Neuronal stem cell (in vitro differentiated cells): ENCODE results near the gene KCNH2.
A peak's percentile ranks its signal among the peaks of the same experiment; 100 is the strongest.

Experiments
- DNase-seq: peaks from one replicate; pipeline ENCODE4 v3.0.0-alpha.2; 2013; ENCODE audit warnings: low spot score
- H2AFZ ChIP-seq: one replicate; pipeline ENCODE4 v1.6.1; 2013; ENCODE audit warnings: mild to moderate bottlenecking, low read length, inconsistent platforms
- H2AK5ac ChIP-seq: 2 replicates; pipeline ENCODE4 v1.6.1; 2013; ENCODE audit warnings: low read depth, mild to moderate bottlenecking, inconsistent platforms, low read length, moderate library complexity, mixed read lengths
- H2BK120ac ChIP-seq: 2 replicates; pipeline ENCODE4 v1.6.1; 2013; ENCODE audit warnings: low read depth, mild to moderate bottlenecking, inconsistent platforms, low read length, moderate library complexity, mixed read lengths
- H2BK12ac ChIP-seq: one replicate; pipeline ENCODE4 v1.6.1; 2013; ENCODE audit warnings: low read length, inconsistent platforms
- H2BK15ac ChIP-seq: 2 replicates; pipeline ENCODE4 v1.6.1; 2013; ENCODE audit warnings: mild to moderate bottlenecking, low read length, inconsistent platforms, mixed read lengths
- H2BK5ac ChIP-seq: one replicate; pipeline ENCODE4 v1.6.1; 2013; ENCODE audit warnings: inconsistent platforms, mild to moderate bottlenecking, low read length, moderate library complexity
- H3K14ac ChIP-seq: one replicate; pipeline ENCODE4 v1.6.1; 2013; ENCODE audit warnings: low read length, inconsistent platforms
- H3K18ac ChIP-seq: 2 replicates; pipeline ENCODE4 v1.6.1; 2013; ENCODE audit warnings: low read length, inconsistent platforms
- H3K23ac ChIP-seq: 2 replicates; pipeline ENCODE4 v1.6.1; 2013; ENCODE audit warnings: low read depth, mild to moderate bottlenecking, mixed read lengths, low read length, inconsistent platforms; ENCODE audit not compliant: poor library complexity
- H3K27ac ChIP-seq: replicated peaks from 3 replicates; pipeline ENCODE4 v1.5.1; 2013; ENCODE audit warnings: low read length, inconsistent platforms
- H3K27me3 ChIP-seq, 3 experiments: 2 replicates each; pipeline ENCODE4 v1.6.1; 2013; ENCODE audit warnings: low read length in 3 of 3, mild to moderate bottlenecking in 2 of 3, inconsistent platforms in 1 of 3, low read depth in 1 of 3, mixed read lengths in 1 of 3, moderate library complexity in 1 of 3; ENCODE audit not compliant: control insufficient read depth in 3 of 3, insufficient read depth in 3 of 3
- H3K36me3 ChIP-seq, 2 donors: replicated peaks in 1 of 2; 2 replicates each; pipeline ENCODE4 v1.6.1; 2013; ENCODE audit warnings: low read length in 2 of 2; ENCODE audit not compliant: control insufficient read depth in 2 of 2, insufficient read depth in 2 of 2
- H3K4ac ChIP-seq: 2 replicates; pipeline ENCODE4 v1.6.1; 2013; ENCODE audit warnings: inconsistent platforms, mild to moderate bottlenecking, low read length, moderate library complexity
- H3K4me1 ChIP-seq, 2 donors: 1 replicate in 1 of 2; 2 replicates in 1 of 2; pipeline ENCODE4 v1.6.1; 2013; ENCODE audit warnings: low read length in 2 of 2, low read depth in 1 of 2; ENCODE audit not compliant: control insufficient read depth in 2 of 2, insufficient read depth in 1 of 2
- H3K4me2 ChIP-seq: one replicate; pipeline ENCODE4 v1.6.1; 2013; ENCODE audit warnings: mild to moderate bottlenecking, low read length, inconsistent platforms; ENCODE audit not compliant: insufficient read depth, poor library complexity, severe bottlenecking
- H3K4me3 ChIP-seq, 2 donors: 2 replicates each; pipeline ENCODE4 v1.5.1; 2013; ENCODE audit warnings: low read length in 2 of 2, mild to moderate bottlenecking in 2 of 2, inconsistent platforms in 1 of 2, moderate library complexity in 1 of 2
- H3K79me1 ChIP-seq: one replicate; pipeline ENCODE4 v1.6.1; 2013; ENCODE audit warnings: low read depth, mild to moderate bottlenecking, inconsistent platforms, low read length, moderate library complexity
- H3K9ac ChIP-seq: one replicate; pipeline ENCODE4 v1.6.1; 2013; ENCODE audit warnings: mild to moderate bottlenecking, low read depth, low read length, inconsistent platforms; ENCODE audit not compliant: poor library complexity
- H3K9me3 ChIP-seq, 2 donors: replicated peaks in 1 of 2; 2 replicates each; pipeline versions ENCODE3 to v1.6.1; 2013; ENCODE audit warnings: low read length in 2 of 2, mild to moderate bottlenecking in 2 of 2, inconsistent platforms in 1 of 2, low read depth in 1 of 2, mixed read lengths in 1 of 2, moderate library complexity in 1 of 2; ENCODE audit not compliant: control insufficient read depth in 2 of 2, insufficient read depth in 1 of 2
- H4K8ac ChIP-seq: one replicate; pipeline ENCODE4 v1.6.1; 2013; ENCODE audit warnings: low read depth, mild to moderate bottlenecking, inconsistent platforms, low read length, moderate library complexity
- H4K91ac ChIP-seq: one replicate; pipeline ENCODE4 v1.6.1; 2013; ENCODE audit warnings: low read length, low read depth, mild to moderate bottlenecking, inconsistent platforms; ENCODE audit not compliant: poor library complexity
- WGBS, 2 donors: extraction: QIAGEN DNeasy Blood & Tissue Kit; methylation state at CpG; one replicate each; pipeline ENCODE4 v1.1.7; 2013; ENCODE audit warnings: missing lambda C conversion rate in 2 of 2, mixed read lengths in 1 of 2; ENCODE audit not compliant: insufficient read length in 2 of 2, insufficient replicate concordance in 1 of 2; ENCODE audit errors: extremely low coverage in 2 of 2; 5-methylcytosine and 5-hydroxymethylcytosine counted together

Gene KCNH2

DNA sequence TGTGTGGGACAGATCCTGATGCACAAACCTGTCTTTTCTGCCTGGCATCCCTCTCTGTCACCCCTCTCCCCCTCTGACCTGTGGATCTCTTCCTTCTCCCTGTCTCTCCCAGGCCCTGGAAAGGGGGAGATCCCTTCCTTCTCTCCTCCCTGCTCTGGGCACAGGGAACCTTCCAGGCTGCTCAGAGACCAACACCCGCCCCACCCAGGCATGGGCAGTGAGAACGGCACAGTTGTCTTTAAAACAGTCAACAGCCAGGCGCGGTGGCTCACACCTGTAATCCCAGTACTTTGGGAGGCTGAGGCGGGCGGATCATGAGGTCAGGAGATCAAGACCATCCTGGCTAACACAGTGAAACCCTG is 34.7 kb downstream of the KCNH2 start:
- H3K18ac ChIP-seq: no peak overlapping the region
- H3K27me3 ChIP-seq: peaks cover 0 to 15% (median under 1%) of the 10 kb centered on the region in 3 experiments
- H4K8ac ChIP-seq: no peak overlapping the region
- no peak overlapping the region for H3K4me3 ChIP-seq
- no peak overlapping the region for H2BK12ac ChIP-seq
- H4K91ac ChIP-seq: no peak overlapping the region
- no peak overlapping the region for H2BK120ac ChIP-seq
- no peak overlapping the region for H3K9ac ChIP-seq
- no peak overlapping the region for H2AFZ ChIP-seq
- no peak overlapping the region for H2AK5ac ChIP-seq
- H3K4me1 ChIP-seq: peaks cover 17 to 19% of the 10 kb centered on the region in 2 donors
- no peak overlapping the region for H3K14ac ChIP-seq
- no peak overlapping the region for H3K23ac ChIP-seq
- H3K4me2 ChIP-seq: no peak overlapping the region
- DNase-seq: no peak
- H2BK15ac ChIP-seq: no peak overlapping the region
- H2BK5ac ChIP-seq: no peak overlapping the region
- H3K79me1 ChIP-seq: no peaks in the 10 kb centered on the region
- no peaks in the 10 kb centered on the region for H3K36me3 ChIP-seq
- H3K9me3 ChIP-seq: no peaks in the 10 kb centered on the region
- H3K27ac ChIP-seq: no peak overlapping the region
- no CpG with 5 or more reads among the region's 6 CpGs for WGBS, 2 donors
- no peak overlapping the region for H3K4ac ChIP-seq

DNA sequence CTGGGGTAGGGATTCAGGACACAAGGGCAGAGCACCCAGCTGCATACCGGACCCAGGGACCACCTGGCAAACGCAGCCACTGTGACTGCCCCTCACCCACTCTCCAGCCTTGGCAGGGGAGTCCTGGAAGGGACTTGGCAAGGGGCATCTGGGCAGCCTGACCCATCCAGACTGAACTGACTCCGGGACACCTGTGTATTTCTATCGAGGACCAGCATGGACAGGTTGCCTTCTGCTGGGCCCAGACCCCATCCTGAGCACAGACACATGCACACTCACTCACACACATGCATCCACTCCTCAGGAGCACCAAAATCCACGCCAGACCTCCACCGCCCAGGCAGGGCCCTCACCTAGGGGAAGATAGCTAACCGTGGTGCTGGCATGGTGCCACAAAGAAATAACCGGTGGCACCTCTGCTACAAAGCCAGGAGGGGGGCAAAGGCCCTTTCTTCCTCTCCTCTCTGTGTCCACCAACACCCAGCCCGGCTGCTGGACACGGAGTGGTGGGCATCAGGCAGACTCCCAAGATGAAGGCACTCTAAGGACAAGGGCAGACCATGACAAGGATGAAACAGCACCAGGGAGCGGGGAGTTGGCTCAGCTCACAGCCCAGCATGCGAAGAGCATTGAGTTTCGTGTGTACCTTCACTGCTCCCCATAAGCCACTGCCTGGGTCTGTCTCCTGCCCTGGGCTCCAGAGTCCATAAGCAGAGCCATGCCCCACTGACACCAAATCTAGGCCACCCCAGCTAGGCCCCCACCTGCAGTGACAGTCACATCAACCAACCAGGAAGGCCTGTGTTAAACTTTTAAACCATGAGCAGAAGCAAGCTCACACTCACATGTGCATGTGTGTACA is 35.3 kb downstream of the KCNH2 start:
- Histone ChIP-seq H3K27me3 (peaks cover 0 to 18% (median 0%) of the 10 kb centered on the region in 3 experiments), H2BK5ac (no peak overlapping the region), H3K79me1 (no peaks in the 10 kb centered on the region), H4K91ac (no peak overlapping the region), H4K8ac (no peak overlapping the region), H2BK120ac (no peak overlapping the region), H3K14ac (peak overlapping the region; percentile 15), H3K27ac (no peak overlapping the region), H3K36me3 (no peaks in the 10 kb centered on the region), H2AK5ac (peak overlapping the region; percentile 12), H3K23ac (peak overlapping the region; percentile 50), H3K4me1 (peaks cover 14 to 16% of the 10 kb centered on the region in 2 donors), H2BK15ac (peak overlapping the region; percentile 63), H3K4ac (no peak overlapping the region), H3K18ac (peak overlapping the region; percentile 15), H3K9me3 (no peaks in the 10 kb centered on the region), H2AFZ (no peak overlapping the region), H3K9ac (no peak overlapping the region), H2BK12ac (peak overlapping the region; percentile 52), H3K4me3 (no peak overlapping the region), H3K4me2 (no peak overlapping the region)
- no peak for DNase-seq
- no CpG with 5 or more reads among the region's 13 CpGs for WGBS, 2 donors

DNA sequence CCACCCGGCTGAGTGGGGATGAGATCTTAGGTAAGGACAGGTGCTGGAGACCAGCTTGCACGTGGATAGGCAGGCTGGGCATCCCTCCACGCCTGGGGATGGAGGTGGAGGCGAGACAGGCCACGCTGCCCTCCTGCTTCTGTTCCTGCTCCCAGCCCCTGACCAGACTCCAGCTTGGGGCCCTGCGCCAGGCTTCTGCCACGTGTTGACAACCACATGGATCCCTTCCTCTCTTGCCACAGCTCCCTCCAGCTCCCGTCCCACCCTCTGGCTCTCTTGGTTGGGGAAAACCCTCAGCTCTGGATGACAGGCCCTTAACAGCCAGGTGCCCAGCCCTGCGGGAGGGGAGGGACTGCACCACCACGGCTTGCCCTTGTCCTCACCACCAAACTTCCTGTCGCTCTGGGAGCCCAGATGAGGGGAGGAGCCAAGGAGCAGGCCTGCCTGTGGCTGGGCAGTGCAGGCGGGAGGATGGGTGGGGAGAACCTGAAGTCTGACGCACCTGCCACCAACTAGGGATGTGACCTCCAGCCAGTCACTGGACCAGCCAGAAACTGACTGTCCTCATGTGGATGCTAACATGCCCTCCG is 36.0 kb downstream of the KCNH2 start:
- peak overlapping the region; percentile 63 for H2BK15ac ChIP-seq
- no peak for DNase-seq

DNA sequence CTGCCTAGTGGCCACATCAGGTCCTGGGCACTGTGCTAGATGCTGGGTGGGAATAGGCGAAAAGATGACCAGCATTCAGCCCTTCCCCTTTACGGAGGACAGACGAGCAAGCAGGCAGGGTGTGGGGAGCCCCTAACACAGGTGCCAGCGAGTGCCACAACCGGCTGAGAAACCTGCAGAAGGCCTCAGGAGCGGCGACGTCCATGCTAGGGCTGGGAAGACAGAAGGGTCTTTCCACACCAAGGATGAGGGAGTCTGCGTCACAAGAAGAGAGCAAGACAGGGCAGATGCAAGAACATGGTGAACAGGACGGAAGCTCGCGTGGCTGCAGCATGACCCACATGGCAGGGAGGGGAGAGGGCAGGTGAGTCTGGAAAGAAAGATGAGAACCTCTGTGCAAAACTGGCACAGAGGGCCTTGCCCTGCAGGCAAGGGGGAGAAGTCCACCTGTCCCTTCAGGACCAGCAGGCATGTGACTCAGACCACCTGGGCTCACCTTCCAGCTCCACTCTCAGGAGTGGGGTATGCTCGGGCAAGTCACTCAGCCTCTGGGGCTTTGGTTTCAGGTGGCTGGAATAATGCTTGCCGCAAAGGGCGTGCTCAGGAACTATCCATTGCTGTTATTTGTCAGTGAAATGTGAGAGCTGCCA is 36.6 kb downstream of the KCNH2 start:
- Histone ChIP-seq H3K36me3 (no peaks in the 10 kb centered on the region), H2BK5ac (no peak overlapping the region), H2BK120ac (no peak overlapping the region), H3K4ac (no peak overlapping the region), H2AK5ac (no peak overlapping the region), H2BK12ac (no peak overlapping the region), H3K14ac (no peak overlapping the region), H3K4me3 (no peak overlapping the region), H3K4me2 (no peak overlapping the region), H4K91ac (no peak overlapping the region), H4K8ac (no peak overlapping the region), H3K9ac (no peak overlapping the region), H3K9me3 (no peaks in the 10 kb centered on the region), H3K4me1 (peaks cover 10 to 12% of the 10 kb centered on the region in 2 donors), H3K18ac (peak overlapping the region; percentile 27), H2BK15ac (peak overlapping the region; percentile 14), H3K27ac (no peak overlapping the region), H3K79me1 (no peaks in the 10 kb centered on the region), H2AFZ (peak overlapping the region; percentile 34), H3K27me3 (peaks cover 0 to 27% (median 0%) of the 10 kb centered on the region in 3 experiments), H3K23ac (peak overlapping the region; percentile 80)
- no CpG with 5 or more reads among the region's 15 CpGs for WGBS, 2 donors
- no peak for DNase-seq

More for the DNA sequence above, 36.0 kb downstream of the KCNH2 start:
- H3K9ac ChIP-seq: peak overlapping the region; percentile 61
- peak overlapping the region; percentile 15 for H3K18ac ChIP-seq
- WGBS, 2 donors: no CpG with 5 or more reads among the region's 14 CpGs
- no peak overlapping the region for H3K4me3 ChIP-seq
- H3K4ac ChIP-seq: no peak overlapping the region
- no peak overlapping the region for H3K27ac ChIP-seq
- peak overlapping the region; percentile 47 for H3K14ac ChIP-seq
- no peak overlapping the region for H2BK5ac ChIP-seq
- no peak overlapping the region for H4K91ac ChIP-seq
- peak overlapping the region; percentile 52 for H2BK12ac ChIP-seq
- peaks cover 0 to 25% (median 0%) of the 10 kb centered on the region in 3 experiments for H3K27me3 ChIP-seq
- H3K23ac ChIP-seq: peak overlapping the region; percentile 50
- no peak overlapping the region for H2BK120ac ChIP-seq
- no peaks in the 10 kb centered on the region for H3K79me1 ChIP-seq
- peak overlapping the region; percentile 34 for H2AFZ ChIP-seq
- H3K36me3 ChIP-seq: no peaks in the 10 kb centered on the region
- no peak overlapping the region for H3K4me2 ChIP-seq
- peak overlapping the region; percentile 12 for H2AK5ac ChIP-seq
- no peaks in the 10 kb centered on the region for H3K9me3 ChIP-seq
- H4K8ac ChIP-seq: peak overlapping the region; percentile 84
- peaks cover 10 to 13% of the 10 kb centered on the region in 2 donors for H3K4me1 ChIP-seq
